Measurements from ENCODE around the gene MEF2D.

DNA sequence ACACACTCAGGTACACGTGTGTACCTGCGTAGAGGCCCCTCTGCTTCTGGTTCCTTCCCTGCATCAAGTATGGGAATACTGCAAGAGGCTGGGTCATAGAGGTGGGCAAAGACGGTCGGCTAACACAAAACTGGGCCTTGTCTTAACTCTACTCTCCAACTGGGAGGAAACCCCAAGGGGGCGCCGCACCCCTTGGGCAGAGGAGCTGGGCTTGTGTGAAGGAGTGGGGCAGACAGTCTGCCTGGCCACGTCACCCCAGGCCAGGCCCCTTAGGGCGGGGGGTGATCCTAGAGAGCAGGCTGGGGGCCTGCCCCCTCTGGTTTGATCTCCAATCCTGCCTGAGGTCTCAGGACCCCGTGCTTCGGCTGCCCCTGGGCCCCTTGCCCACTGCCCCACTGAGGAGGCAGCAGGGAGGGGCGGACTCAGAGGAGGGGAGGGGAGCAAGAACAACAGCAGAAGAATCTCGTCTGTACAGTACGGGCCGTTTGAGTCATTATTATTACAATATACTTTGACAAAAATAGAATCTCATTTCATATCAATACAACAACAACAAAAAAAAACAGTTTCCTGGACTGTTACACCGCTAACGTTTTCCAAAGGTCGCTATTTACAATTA is 34.7 kb downstream of the MEF2D start:
- TF ChIP-seq, protein P1, sequence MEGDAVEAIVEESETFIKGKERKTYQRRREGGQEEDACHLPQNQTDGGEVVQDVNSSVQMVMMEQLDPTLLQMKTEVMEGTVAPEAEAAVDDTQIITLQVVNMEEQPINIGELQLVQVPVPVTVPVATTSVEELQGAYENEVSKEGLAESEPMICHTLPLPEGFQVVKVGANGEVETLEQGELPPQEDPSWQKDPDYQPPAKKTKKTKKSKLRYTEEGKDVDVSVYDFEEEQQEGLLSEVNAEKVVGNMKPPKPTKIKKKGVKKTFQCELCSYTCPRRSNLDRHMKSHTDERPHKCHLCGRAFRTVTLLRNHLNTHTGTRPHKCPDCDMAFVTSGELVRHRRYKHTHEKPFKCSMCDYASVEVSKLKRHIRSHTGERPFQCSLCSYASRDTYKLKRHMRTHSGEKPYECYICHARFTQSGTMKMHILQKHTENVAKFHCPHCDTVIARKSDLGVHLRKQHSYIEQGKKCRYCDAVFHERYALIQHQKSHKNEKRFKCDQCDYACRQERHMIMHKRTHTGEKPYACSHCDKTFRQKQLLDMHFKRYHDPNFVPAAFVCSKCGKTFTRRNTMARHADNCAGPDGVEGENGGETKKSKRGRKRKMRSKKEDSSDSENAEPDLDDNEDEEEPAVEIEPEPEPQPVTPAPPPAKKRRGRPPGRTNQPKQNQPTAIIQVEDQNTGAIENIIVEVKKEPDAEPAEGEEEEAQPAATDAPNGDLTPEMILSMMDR (IDR thresholded peaks at IDR 0.05) = no peak
- TF ChIP-seq POLR2A (IDR thresholded peaks at IDR 0.05) = no peak

Data from adrenal gland (tissue), 5 donors.